ENCODE results near the gene DENND1A.

Gene DENND1A

DNA sequence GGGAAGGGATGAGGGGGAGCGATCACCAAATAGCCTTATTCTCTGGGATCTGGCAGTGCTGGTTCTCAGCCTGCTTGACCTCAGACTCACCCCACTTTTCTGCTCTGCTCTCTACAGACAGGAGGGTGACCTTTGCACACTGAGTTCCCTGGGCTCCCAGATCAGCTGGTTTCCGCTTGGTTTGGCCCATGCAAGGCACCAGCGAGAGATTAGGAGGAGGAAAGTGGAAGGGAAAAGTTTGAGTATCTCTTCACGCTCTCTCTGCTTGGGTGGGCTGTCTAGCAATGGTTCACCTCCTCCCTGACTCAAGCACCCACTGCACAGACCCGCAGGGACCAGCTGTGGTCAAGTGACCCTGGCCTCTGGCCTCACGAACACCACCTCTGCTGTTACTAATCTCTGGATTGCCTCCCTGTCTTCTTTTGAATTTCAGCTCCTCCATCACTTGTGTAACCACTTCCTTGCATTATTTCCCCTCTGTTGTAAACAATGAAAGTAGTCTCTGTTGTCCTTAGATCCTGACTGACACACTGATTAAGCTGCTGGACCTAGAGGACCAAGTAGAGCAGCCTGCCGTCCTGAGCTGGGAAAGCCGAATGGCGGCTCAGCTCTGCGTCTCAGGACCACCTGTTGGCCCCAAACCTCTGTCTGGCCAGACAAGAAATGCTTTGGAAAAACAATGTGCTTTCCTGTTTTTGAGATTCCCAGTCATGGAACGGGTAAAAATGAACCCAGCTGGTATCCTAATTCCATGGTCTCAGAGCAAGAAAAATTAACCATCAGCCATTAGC is 387.3 kb downstream of the DENND1A start:
- Histone ChIP-seq H3K79me2 (ENCODE audit: insufficient read depth, low read length) (no peaks in the 10 kb centered on the region), H3K4me2 (ENCODE audit: low read depth, low read length, poor library complexity, severe bottlenecking) (no peak overlapping the region), H3K9ac (ENCODE audit: low read depth, low read length, poor library complexity, severe bottlenecking) (no peak overlapping the region), H3K4me1 (ENCODE audit: insufficient read depth, low read length, poor library complexity, severe bottlenecking) (no peaks in the 10 kb centered on the region), H3K27me3 (ENCODE audit: insufficient read depth, low read length, poor library complexity, severe bottlenecking) (no peaks in the 10 kb centered on the region), H3K4me3 (ENCODE audit: low read length, poor library complexity, severe bottlenecking) (no peak overlapping the region), H2AFZ (ENCODE audit: low read length) (no peak overlapping the region), H4K20me1 (ENCODE audit: insufficient read depth, low read length, poor library complexity, severe bottlenecking) (no peaks in the 10 kb centered on the region), H3K9me3 (ENCODE audit: insufficient read depth, low read depth, low read length) (no peaks in the 10 kb centered on the region), H3K9me2 (replicated peaks; ENCODE audit: low read depth, low read length) (no peaks in the 10 kb centered on the region), H3F3A (ENCODE audit: low read depth) (no peaks in the 10 kb centered on the region), H3K36me3 (ENCODE audit: insufficient read depth, low read length) (no peaks in the 10 kb centered on the region)
- TF ChIP-seq, protein P1, sequence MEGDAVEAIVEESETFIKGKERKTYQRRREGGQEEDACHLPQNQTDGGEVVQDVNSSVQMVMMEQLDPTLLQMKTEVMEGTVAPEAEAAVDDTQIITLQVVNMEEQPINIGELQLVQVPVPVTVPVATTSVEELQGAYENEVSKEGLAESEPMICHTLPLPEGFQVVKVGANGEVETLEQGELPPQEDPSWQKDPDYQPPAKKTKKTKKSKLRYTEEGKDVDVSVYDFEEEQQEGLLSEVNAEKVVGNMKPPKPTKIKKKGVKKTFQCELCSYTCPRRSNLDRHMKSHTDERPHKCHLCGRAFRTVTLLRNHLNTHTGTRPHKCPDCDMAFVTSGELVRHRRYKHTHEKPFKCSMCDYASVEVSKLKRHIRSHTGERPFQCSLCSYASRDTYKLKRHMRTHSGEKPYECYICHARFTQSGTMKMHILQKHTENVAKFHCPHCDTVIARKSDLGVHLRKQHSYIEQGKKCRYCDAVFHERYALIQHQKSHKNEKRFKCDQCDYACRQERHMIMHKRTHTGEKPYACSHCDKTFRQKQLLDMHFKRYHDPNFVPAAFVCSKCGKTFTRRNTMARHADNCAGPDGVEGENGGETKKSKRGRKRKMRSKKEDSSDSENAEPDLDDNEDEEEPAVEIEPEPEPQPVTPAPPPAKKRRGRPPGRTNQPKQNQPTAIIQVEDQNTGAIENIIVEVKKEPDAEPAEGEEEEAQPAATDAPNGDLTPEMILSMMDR (conservative IDR thresholded peaks at IDR 0.05; ENCODE audit: low read length) = no peak
- no peak for TF ChIP-seq EZH2phosphoT487 (IDR thresholded peaks at IDR 0.05; ENCODE audit: borderline replicate concordance)

DNA sequence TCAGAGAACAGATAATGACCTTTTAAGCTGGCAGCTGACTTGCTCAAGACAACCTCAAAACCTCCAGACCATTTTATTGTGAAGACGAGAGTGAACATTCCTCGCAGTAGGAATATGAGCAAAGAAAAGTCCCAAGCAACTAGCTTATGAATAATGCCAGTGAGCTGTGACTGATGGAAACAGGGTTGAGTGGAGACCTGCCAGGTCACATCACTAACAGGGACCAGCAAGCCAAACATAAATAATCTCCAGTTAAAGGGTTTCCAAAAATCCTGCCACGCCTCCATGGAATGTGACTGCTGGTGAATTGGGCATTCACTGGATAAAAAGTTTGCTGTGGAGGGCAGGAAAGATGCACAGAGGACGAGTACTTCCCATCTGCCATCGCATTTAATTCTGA is 388.5 kb downstream of the DENND1A start:
- Histone ChIP-seq H3F3A (ENCODE audit: low read depth) (no peaks in the 10 kb centered on the region), H3K79me2 (ENCODE audit: insufficient read depth, low read length) (no peaks in the 10 kb centered on the region), H3K27me3 (ENCODE audit: insufficient read depth, low read length, poor library complexity, severe bottlenecking) (no peaks in the 10 kb centered on the region), H3K9me3 (ENCODE audit: insufficient read depth, low read depth, low read length) (no peaks in the 10 kb centered on the region), H3K4me1 (ENCODE audit: insufficient read depth, low read length, poor library complexity, severe bottlenecking) (peaks cover 6% of the 10 kb centered on the region), H4K20me1 (ENCODE audit: insufficient read depth, low read length, poor library complexity, severe bottlenecking) (no peaks in the 10 kb centered on the region), H2AFZ (ENCODE audit: low read length) (no peak overlapping the region), H3K9me2 (replicated peaks; ENCODE audit: low read depth, low read length) (no peaks in the 10 kb centered on the region), H3K9ac (ENCODE audit: low read depth, low read length, poor library complexity, severe bottlenecking) (no peak overlapping the region), H3K4me3 (ENCODE audit: low read length, poor library complexity, severe bottlenecking) (no peak overlapping the region), H3K4me2 (ENCODE audit: low read depth, low read length, poor library complexity, severe bottlenecking) (no peak overlapping the region), H3K36me3 (ENCODE audit: insufficient read depth, low read length) (no peaks in the 10 kb centered on the region)
- no peak for TF ChIP-seq EZH2phosphoT487 (IDR thresholded peaks at IDR 0.05; ENCODE audit: borderline replicate concordance)
- TF ChIP-seq, protein P1 (conservative IDR thresholded peaks at IDR 0.05; ENCODE audit: low read length) = no peak

DNA sequence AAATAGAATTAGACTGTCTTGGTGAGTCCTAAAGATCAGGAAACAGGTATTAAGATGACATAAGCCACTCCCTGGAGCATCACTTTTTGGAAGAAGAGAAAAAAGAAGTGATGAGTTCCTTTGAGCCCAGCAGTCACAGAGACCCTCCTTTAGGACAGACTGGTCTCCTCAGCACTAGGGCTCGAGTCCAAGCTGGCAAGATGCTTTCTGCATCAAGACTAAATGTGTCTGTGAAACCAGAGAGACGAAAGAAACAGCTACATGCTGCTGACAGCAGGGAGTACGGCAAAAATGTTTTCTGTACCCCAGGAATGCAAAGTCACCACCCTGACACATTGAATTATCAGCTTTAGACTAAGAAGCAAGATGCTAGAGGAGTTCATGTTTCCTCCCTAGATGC is 389.5 kb downstream of the DENND1A start:
- Histone ChIP-seq H3K4me1 (ENCODE audit: insufficient read depth, low read length, poor library complexity, severe bottlenecking) (peaks cover 7% of the 10 kb centered on the region), H3K79me2 (ENCODE audit: insufficient read depth, low read length) (no peaks in the 10 kb centered on the region), H3K9ac (ENCODE audit: low read depth, low read length, poor library complexity, severe bottlenecking) (no peak overlapping the region), H2AFZ (ENCODE audit: low read length) (no peak overlapping the region), H3K36me3 (ENCODE audit: insufficient read depth, low read length) (no peaks in the 10 kb centered on the region), H3K9me3 (ENCODE audit: insufficient read depth, low read depth, low read length) (no peaks in the 10 kb centered on the region), H4K20me1 (ENCODE audit: insufficient read depth, low read length, poor library complexity, severe bottlenecking) (no peaks in the 10 kb centered on the region), H3K27me3 (ENCODE audit: insufficient read depth, low read length, poor library complexity, severe bottlenecking) (no peaks in the 10 kb centered on the region), H3K4me3 (ENCODE audit: low read length, poor library complexity, severe bottlenecking) (no peak overlapping the region), H3K4me2 (ENCODE audit: low read depth, low read length, poor library complexity, severe bottlenecking) (no peak overlapping the region), H3F3A (ENCODE audit: low read depth) (no peaks in the 10 kb centered on the region), H3K9me2 (replicated peaks; ENCODE audit: low read depth, low read length) (no peaks in the 10 kb centered on the region)
- no peak for TF ChIP-seq EZH2phosphoT487 (IDR thresholded peaks at IDR 0.05; ENCODE audit: borderline replicate concordance)
- TF ChIP-seq, protein P1 (conservative IDR thresholded peaks at IDR 0.05; ENCODE audit: low read length) = no peak
